ENCODE data around the gene GNL1. TPM values are rescaled to one million over a fixed set of nuclear protein-coding genes. Genes with fewer than 3 reads are reported as not detected.

GNL1 gene
- total and polyA plus RNA-seq, 10 of the 15 experiments (the other 5 are each of a cell fraction or from before 2014, with no cell fraction given), result 0.18 to 64.5 (median 45.5) TPM

GRCh38 chr6:30510419-30511168 lies 45.7 kb downstream of the GNL1 start:
- Histone ChIP-seq H3K27me3 (replicated peaks in 1 of 2; ENCODE audit: control insufficient read depth in 2 of 2, insufficient read depth in 2 of 2, low read length in 1 of 2) (no peaks in the 10 kb centered on the region), H3K4me3 (no peak overlapping the region), H3K9me3 (replicated peaks; ENCODE audit: control insufficient read depth, insufficient read depth, low read length) (no peaks in the 10 kb centered on the region), H3K79me2 (ENCODE audit: control insufficient read depth, insufficient read depth, low read length) (no peaks in the 10 kb centered on the region), H3K4me2 (ENCODE audit: control insufficient read depth, insufficient read depth) (0 out of 2 replicates have a peak overlapping the region, but pooled peaks have one; percentile 22), H3K27ac (ENCODE audit: control insufficient read depth, insufficient read depth) (peak overlapping the region; percentile 97), H3K9ac (ENCODE audit: control insufficient read depth, insufficient read depth, low read length) (no peak overlapping the region), H4K20me1 (ENCODE audit: control insufficient read depth, insufficient read depth) (no peaks in the 10 kb centered on the region), H3K4me1 (ENCODE audit: control insufficient read depth, insufficient read depth, low read length) (peaks cover 53% of the 10 kb centered on the region), H3K36me3 (ENCODE audit: control insufficient read depth in 2 of 2, insufficient read depth in 2 of 2, low read length in 1 of 2) (no peaks in the 10 kb centered on the region), H2AFZ (ENCODE audit: control insufficient read depth, low read depth, low read length) (peak overlapping the region; percentile 22)
- in situ Hi-C loops (cut with MboI), result no loop called here
- SMC1A ChIA-PET (ENCODE audit: uncharacterized antibody, unreplicated experiment), result interaction anchor here (0.8 to 5.1 kb wide), 4 partner anchors 8 to 20 kb away, joined by 3 to 71 read pairs (median 7); no protein-coding TSS in a partner anchor
- RAD21 ChIA-PET (ENCODE audit: unreplicated experiment), result interaction anchor here (0.5 to 3.4 kb wide), 7 partner anchors 10 to 25 kb away, joined by 3 to 30 read pairs (median 6); no protein-coding TSS in a partner anchor
- POLR2A ChIA-PET, result interaction anchor here (0.5 to 2.9 kb wide), 6 partner anchors 9 to 171 kb away, joined by 3 to 16 read pairs (median 5); no protein-coding TSS in a partner anchor
- ATAC-seq (no peak), DNase-seq (ENCODE audit: low read depth, low spot score) (no peak), FAIRE-seq (no peak)
- no TSS peak for BruUV-seq (replicated peaks)
- TF ChIP-seq ZBTB11 (CRISPR knock-in tag; IDR thresholded peaks at IDR 0.05) (no peak), WRNIP1 (IDR thresholded peaks at IDR 0.05; ENCODE audit: borderline replicate concordance, low read depth, low read length) (no peak), EGR1 (IDR thresholded peaks at IDR 0.05; ENCODE audit: borderline replicate concordance in 1 of 2, low read depth in 2 of 2, low read length in 2 of 2) (no peak), FOS (IDR thresholded peaks at IDR 0.05; ENCODE audit: borderline replicate concordance, extremely low read depth, insufficient read length) (no peak), RBBP5 (conservative IDR thresholded peaks at IDR 0.05) (no peak), NR2C1 (IDR thresholded peaks at IDR 0.05) (no peak)
- CTCF ChIA-PET, result interaction anchor here (0.8 to 3.7 kb wide), 9 partner anchors 9 to 34 kb away, joined by 3 to 23 read pairs (median 6); no protein-coding TSS in a partner anchor
- intact Hi-C loops (cut with micrococcal nuclease; ENCODE audit: unreplicated experiment), result no loop called here
- whole genome bisulfite sequencing (ENCODE audit: insufficient coverage, insufficient replicate concordance, low lambda C conversion rate, missing lambda C conversion rate), result 84% methylated on average over 10 of the region's 10 CpGs

Measured in GM12878 (cell line).